Astrocyte (in vitro differentiated cells and primary cell): ENCODE data around the gene ALDH3B2.

Experiments used
- EZH2 ChIP-seq: IDR thresholded peaks from 2 replicates; pipeline ENCODE4 v1.6.1; 2012; ENCODE audit warnings: mild to moderate bottlenecking, low read length, inconsistent platforms; ENCODE audit not compliant: insufficient read depth
- TF ChIP-seq, protein P1 (sequence below): IDR thresholded peaks from 2 replicates; pipeline ENCODE4 v1.5.1; 2011; ENCODE audit warnings: low read depth, mild to moderate bottlenecking, inconsistent platforms, low read length, moderate library complexity; ENCODE audit not compliant: insufficient read depth

GRCh38 chr11:67695606-67696005 is 21.2 kb upstream of the ALDH3B2 start:
- no peak for TF ChIP-seq EZH2
- TF ChIP-seq, protein P1, sequence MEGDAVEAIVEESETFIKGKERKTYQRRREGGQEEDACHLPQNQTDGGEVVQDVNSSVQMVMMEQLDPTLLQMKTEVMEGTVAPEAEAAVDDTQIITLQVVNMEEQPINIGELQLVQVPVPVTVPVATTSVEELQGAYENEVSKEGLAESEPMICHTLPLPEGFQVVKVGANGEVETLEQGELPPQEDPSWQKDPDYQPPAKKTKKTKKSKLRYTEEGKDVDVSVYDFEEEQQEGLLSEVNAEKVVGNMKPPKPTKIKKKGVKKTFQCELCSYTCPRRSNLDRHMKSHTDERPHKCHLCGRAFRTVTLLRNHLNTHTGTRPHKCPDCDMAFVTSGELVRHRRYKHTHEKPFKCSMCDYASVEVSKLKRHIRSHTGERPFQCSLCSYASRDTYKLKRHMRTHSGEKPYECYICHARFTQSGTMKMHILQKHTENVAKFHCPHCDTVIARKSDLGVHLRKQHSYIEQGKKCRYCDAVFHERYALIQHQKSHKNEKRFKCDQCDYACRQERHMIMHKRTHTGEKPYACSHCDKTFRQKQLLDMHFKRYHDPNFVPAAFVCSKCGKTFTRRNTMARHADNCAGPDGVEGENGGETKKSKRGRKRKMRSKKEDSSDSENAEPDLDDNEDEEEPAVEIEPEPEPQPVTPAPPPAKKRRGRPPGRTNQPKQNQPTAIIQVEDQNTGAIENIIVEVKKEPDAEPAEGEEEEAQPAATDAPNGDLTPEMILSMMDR = no peak
